Karpas-422 (cell line): ENCODE data around the gene DNAI1. TPM values are rescaled to one million over a fixed set of nuclear protein-coding genes. Genes with fewer than 3 reads are reported as not detected.
"Not testable (repeated sequence)": the region's sequence is repeated elsewhere in the genome, so short reads cannot be mapped to it uniquely, and the experiment has no call there.

Experiments
- DNase-seq: peaks from one replicate; pipeline ENCODE4 v3.0.0-alpha.2; 2015
- H2AFZ ChIP-seq: fragments of 200-600 bp; sonication (generic); 2 replicates; pipeline ENCODE4 v1.6.1; 2014; ENCODE audit warnings: antibody characterized with exemption, low read length, mixed read lengths
- H3K27ac ChIP-seq: fragments of 200-600 bp; sonication (generic); 2 replicates; pipeline ENCODE4 v1.5.1; 2014; ENCODE audit warnings: mild to moderate bottlenecking, low read length, moderate library complexity
- H3K27me3 ChIP-seq: fragments of 200-600 bp; sonication (generic); 2 replicates; pipeline ENCODE4 v1.6.1; 2014; ENCODE audit warnings: low read length, mixed read lengths
- H3K36me3 ChIP-seq: fragments of 200-600 bp; sonication (generic); 2 replicates; pipeline ENCODE4 v1.6.1; 2014; ENCODE audit warnings: low read length, mixed read lengths; ENCODE audit not compliant: insufficient read depth
- H3K4me1 ChIP-seq: fragments of 200-600 bp; sonication (generic); 2 replicates; pipeline ENCODE4 v1.6.1; 2014; ENCODE audit warnings: mild to moderate bottlenecking, low read length, mixed read lengths
- H3K4me2 ChIP-seq: fragments of 200-600 bp; sonication (generic); 2 replicates; pipeline ENCODE4 v1.6.1; 2014; ENCODE audit warnings: low read length, low read depth, mild to moderate bottlenecking; ENCODE audit not compliant: poor library complexity, severe bottlenecking
- H3K4me3 ChIP-seq: fragments of 200-600 bp; sonication (generic); 2 replicates; pipeline ENCODE4 v1.5.1; 2014; ENCODE audit warnings: mild to moderate bottlenecking, antibody characterized with exemption, low read length, mixed read lengths
- H3K79me2 ChIP-seq: fragments of 200-600 bp; sonication (generic); 2 replicates; pipeline ENCODE4 v1.6.1; 2014; ENCODE audit warnings: mild to moderate bottlenecking, low read length, mixed read lengths
- H3K9ac ChIP-seq: fragments of 200-600 bp; sonication (generic); 2 replicates; pipeline ENCODE4 v1.6.0; 2014; ENCODE audit warnings: low read length
- H3K9me2 ChIP-seq: fragments of 200-600 bp; sonication (generic), shearing (Covaris generic); replicated peaks from 2 replicates; pipeline ENCODE4 v1.6.0; 2014; ENCODE audit warnings: mild to moderate bottlenecking, low read length, moderate library complexity; ENCODE audit not compliant: insufficient read depth
- H3K9me3 ChIP-seq: fragments of 300-700, 200-600 bp; sonication (generic); 2 replicates; pipeline ENCODE4 v1.6.1; 2014; ENCODE audit warnings: low read length, mixed read lengths
- H4K20me1 ChIP-seq: fragments of 200-600 bp; sonication (generic); 2 replicates; pipeline ENCODE4 v1.6.1; 2014; ENCODE audit warnings: mild to moderate bottlenecking, antibody characterized with exemption, low read length, low read depth; ENCODE audit not compliant: insufficient read depth
- total RNA-seq: library from RNA; depleted of rRNA; stranded (reverse); fragments of >200 nt; shearing (Covaris generic); gene quantifications from 2 replicates; pipeline ENCODE4 v1.2.3, GENCODE V29; 2014; ENCODE audit warnings: low replicate concordance

DNAI1 gene
- total RNA-seq, 1 experiment from 2014 or later: 3.4 TPM

DNA sequence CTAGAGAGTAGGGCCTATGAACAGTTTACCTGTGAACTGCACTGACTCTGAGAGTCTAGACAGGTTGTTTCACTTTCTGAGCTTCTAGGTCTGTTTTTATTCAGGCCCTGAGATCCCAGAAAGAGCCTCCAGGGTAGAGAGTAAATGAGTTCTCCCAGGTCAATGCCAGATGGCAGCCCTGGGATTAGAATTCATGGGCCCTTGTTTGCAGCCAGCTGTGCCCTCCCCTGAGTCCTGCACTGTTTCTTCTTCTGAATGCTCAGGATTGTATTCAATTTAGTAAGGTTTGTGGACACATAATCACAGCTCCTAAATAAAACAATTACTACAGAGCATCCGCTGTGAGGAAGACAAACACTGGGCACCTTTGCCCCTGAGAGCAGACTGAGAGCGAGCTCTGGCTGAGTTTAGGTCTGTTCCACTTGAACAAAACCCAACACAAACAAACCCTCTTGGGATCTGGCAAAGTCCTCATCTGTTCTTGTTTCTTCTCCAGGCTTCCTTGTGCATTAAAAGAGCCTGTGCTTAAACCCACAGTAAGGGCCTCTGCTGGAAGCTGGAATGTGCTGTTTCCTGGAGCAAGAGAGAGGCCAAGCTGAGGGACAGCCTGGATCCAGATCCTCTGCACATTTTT lies 30.2 kb upstream of the DNAI1 start:
- Histone ChIP-seq H3K36me3 (no peaks in the 10 kb centered on the region), H3K27ac (no peak overlapping the region), H3K79me2 (no peaks in the 10 kb centered on the region), H3K9me3 (no peaks in the 10 kb centered on the region), H3K9ac (no peak overlapping the region), H3K4me2 (no peak overlapping the region), H4K20me1 (peaks cover 32% of the 10 kb centered on the region), H3K4me3 (no peak overlapping the region), H3K4me1 (no peaks in the 10 kb centered on the region), H3K27me3 (no peaks in the 10 kb centered on the region), H3K9me2 (no peaks in the 10 kb centered on the region), H2AFZ (no peak overlapping the region)
- no peak for DNase-seq

- peak; percentile 79 for DNase-seq
- H3K27me3 ChIP-seq: no peaks in the 10 kb centered on the region
- no peak overlapping the region for H3K27ac ChIP-seq
Observed at GRCh38 chr9:34430843-34431437, 27.7 kb upstream of the DNAI1 start.

GRCh38 chr9:34431667-34432066 lies 26.9 kb upstream of the DNAI1 start:
- Histone ChIP-seq H3K4me2 (no peak overlapping the region), H3K36me3 (no peaks in the 10 kb centered on the region), H3K27ac (no peak overlapping the region), H3K4me3 (no peak overlapping the region), H3K79me2 (no peaks in the 10 kb centered on the region), H3K9me3 (no peaks in the 10 kb centered on the region), H3K27me3 (no peaks in the 10 kb centered on the region), H3K9me2 (no peaks in the 10 kb centered on the region), H3K4me1 (peaks cover 2% of the 10 kb centered on the region; the same call in 1 of the 2 replicates), H3K9ac (no peak overlapping the region), H4K20me1 (peaks cover 21% of the 10 kb centered on the region), H2AFZ (no peak overlapping the region)
- DNase-seq: no peak

More at GRCh38 chr9:34430843-34431437, 27.7 kb upstream of the DNAI1 start:
- Histone ChIP-seq H3K36me3 (no peaks in the 10 kb centered on the region), H2AFZ (no peak overlapping the region), H3K79me2 (no peaks in the 10 kb centered on the region), H3K9me2 (no peaks in the 10 kb centered on the region), H4K20me1 (peaks cover 26% of the 10 kb centered on the region), H3K4me1 (no peaks in the 10 kb centered on the region), H3K9ac (no peak overlapping the region), H3K4me3 (no peak overlapping the region), H3K9me3 (no peaks in the 10 kb centered on the region), H3K4me2 (no peak overlapping the region)

- Histone ChIP-seq H3K36me3 (no peaks in the 10 kb centered on the region), H3K4me2 (no peak overlapping the region), H3K9ac (no peak overlapping the region), H3K27ac (no peak overlapping the region), H3K4me3 (no peak overlapping the region), H3K79me2 (no peaks in the 10 kb centered on the region), H3K4me1 (peaks cover 5% of the 10 kb centered on the region; the same call in 1 of the 2 replicates), H2AFZ (no peak overlapping the region), H3K27me3 (no peaks in the 10 kb centered on the region), H4K20me1 (peaks cover 8% of the 10 kb centered on the region; the same call in 1 of the 2 replicates), H3K9me2 (no peaks in the 10 kb centered on the region), H3K9me3 (no peaks in the 10 kb centered on the region)
- peak; percentile 94 for DNase-seq
Observed at GRCh38 chr9:34437006-34437925, 21.3 kb upstream of the DNAI1 start.

DNA sequence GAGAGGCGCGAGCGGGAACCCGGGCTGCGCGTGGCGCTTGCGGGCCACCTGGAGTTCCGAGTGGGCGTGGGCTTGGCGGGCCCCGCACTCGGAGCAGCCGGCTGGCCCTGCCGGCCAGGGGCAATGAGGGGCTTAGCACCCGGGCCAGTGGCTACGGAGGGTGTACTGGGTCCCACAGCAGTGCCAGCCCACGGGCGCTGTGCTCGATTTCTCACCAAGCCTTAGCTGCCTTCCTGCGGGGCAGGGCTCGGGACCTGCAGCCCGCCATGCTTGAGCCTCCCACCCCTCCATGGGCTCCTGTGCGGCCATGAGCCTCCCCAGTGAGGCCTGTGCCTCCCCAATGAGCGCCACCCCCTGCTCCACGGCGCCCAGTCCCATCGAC lies 20.7 kb upstream of the DNAI1 start:
- not testable (repeated sequence) for H3K4me2 ChIP-seq, H3K9me3 ChIP-seq, H3K4me1 ChIP-seq, H3K36me3 ChIP-seq, H4K20me1 ChIP-seq, H3K4me3 ChIP-seq, H3K9ac ChIP-seq, DNase-seq, H3K27ac ChIP-seq, H2AFZ ChIP-seq, H3K79me2 ChIP-seq, H3K9me2 ChIP-seq, H3K27me3 ChIP-seq

- H3K27me3 ChIP-seq, H3K4me3 ChIP-seq, H3K79me2 ChIP-seq, H2AFZ ChIP-seq, H3K4me2 ChIP-seq, H3K36me3 ChIP-seq, H3K27ac ChIP-seq, H3K9me3 ChIP-seq, DNase-seq, H3K4me1 ChIP-seq, H4K20me1 ChIP-seq, H3K9ac ChIP-seq, H3K9me2 ChIP-seq: not testable (repeated sequence)
Observed at GRCh38 chr9:34438465-34438864, 20.1 kb upstream of the DNAI1 start.

- Histone ChIP-seq H4K20me1 (peaks cover 5% of the 10 kb centered on the region; the same call in 1 of the 2 replicates), H3K79me2 (no peaks in the 10 kb centered on the region), H3K9ac (no peak overlapping the region), H3K27me3 (no peaks in the 10 kb centered on the region), H3K4me3 (no peak overlapping the region), H2AFZ (no peak overlapping the region), H3K4me1 (peaks cover 5% of the 10 kb centered on the region; the same call in 1 of the 2 replicates), H3K4me2 (no peak overlapping the region), H3K9me2 (no peaks in the 10 kb centered on the region), H3K36me3 (no peaks in the 10 kb centered on the region), H3K9me3 (no peaks in the 10 kb centered on the region), H3K27ac (no peak overlapping the region)
- peak; percentile 29 for DNase-seq
Observed at GRCh38 chr9:34440017-34440416, 18.6 kb upstream of the DNAI1 start.

- H3K27ac ChIP-seq: no peak overlapping the region
- no peaks in the 10 kb centered on the region for H3K36me3 ChIP-seq
- no peak overlapping the region for H3K4me3 ChIP-seq
- H3K9ac ChIP-seq: no peak overlapping the region
- no peak overlapping the region for H2AFZ ChIP-seq
- DNase-seq: no peak
- H3K9me3 ChIP-seq: no peaks in the 10 kb centered on the region
- no peaks in the 10 kb centered on the region for H3K4me1 ChIP-seq
- H3K4me2 ChIP-seq: no peak overlapping the region
- H4K20me1 ChIP-seq: peaks cover 11% of the 10 kb centered on the region; the same call in 1 of the 2 replicates
- H3K27me3 ChIP-seq: no peaks in the 10 kb centered on the region
- no peaks in the 10 kb centered on the region for H3K9me2 ChIP-seq
- no peaks in the 10 kb centered on the region for H3K79me2 ChIP-seq
Observed at GRCh38 chr9:34442770-34443169, 15.8 kb upstream of the DNAI1 start.
